Ovary (tissue), 10 donors: ENCODE results near the gene MRPL2. TPM values are rescaled to one million over a fixed set of nuclear protein-coding genes. Genes with fewer than 3 reads are reported as not detected.
A peak's percentile ranks its signal among the peaks of the same experiment; 100 is the strongest.

Source experiments
- DNase-seq, 5 donors: peaks; one replicate each; pipeline ENCODE4 v3.0.0-alpha.2; 2019 to 2020
- H3K27ac ChIP-seq, 2 donors: fragments of 200-600 bp; one replicate each; pipeline versions ENCODE4 v1.5.1 to v1.8.0; 2019 to 2022
- H3K27me3 ChIP-seq: fragments of 200-600 bp; one replicate; pipeline ENCODE4 v1.8.0; 2022
- H3K36me3 ChIP-seq: fragments of 200-600 bp; sonication (generic); one replicate; pipeline ENCODE4 v1.5.1; 2019
- H3K4me1 ChIP-seq: one replicate; pipeline ENCODE4 v1.8.1; 2013; ENCODE audit warnings: mild to moderate bottlenecking, moderate library complexity; ENCODE audit not compliant: insufficient read depth
- H3K4me3 ChIP-seq: fragments of 200-600 bp; sonication (generic); one replicate; pipeline ENCODE4 v1.5.1; 2017
- H3K9me3 ChIP-seq, 2 donors: fragments of 200-600 bp in 1 of 2; sonication (generic) in 1 of 2; one replicate each; pipeline versions ENCODE4 v1.5.1 to v1.8.1; 2013 to 2019; ENCODE audit warnings: mild to moderate bottlenecking in 1 of 2, moderate library complexity in 1 of 2
- CTCF ChIP-seq, 3 donors: fragments of 450-650 bp in 2 of 3; fragments of 200-600 bp in 1 of 3; IDR thresholded peaks; one replicate each; pipeline versions ENCODE4 v1.5.1 to v1.8.0; 2016 to 2022; ENCODE audit warnings: antibody characterized with exemption in 3 of 3, mild to moderate bottlenecking in 1 of 3
- EP300 ChIP-seq: sonication (generic); formaldehyde crosslinking; IDR thresholded peaks from one replicate; pipeline ENCODE4 v1.6.1; 2017; ENCODE audit warnings: antibody characterized with exemption
- POLR2A ChIP-seq: fragments of 450-650 bp; IDR thresholded peaks from one replicate; pipeline ENCODE4 v1.6.1; 2017; ENCODE audit warnings: antibody characterized with exemption, mild to moderate bottlenecking, moderate library complexity
- WGBS, 3 donors: extraction: QIAGEN DNeasy Blood & Tissue Kit in 1 of 3; methylation state at CpG; one replicate each; pipeline versions ENCODE4 v1.1.5 to v1.1.7; 2013 to 2017; 5-methylcytosine and 5-hydroxymethylcytosine counted together
- intact Hi-C, 4 donors: fragments of 100-400 bp; cut with DNase I; formaldehyde crosslinking; loops; one replicate each; pipeline versions ENCODE4 v1.11.0 to v1.15.1; 2022 to 2023
- long read RNA-seq, 3 donors: library from polyadenylated mRNA in 2 of 3; unstranded in 2 of 3; transcript quantifications; one replicate each; pipeline ENCODE4 v2.0.0 and lab custom pipeline, GENCODE V29; 2021 to 2026
- polyA plus RNA-seq, 2 donors: library from polyadenylated mRNA; stranded (reverse); fragments of 200-250 nt in 1 of 2; fragments of 350-450 nt in 1 of 2; fragmentation: Illumina TruSeq in 1 of 2; extraction: RNeasy Lipid Tissue Mini Kit (QIAGEN cat#74804) in 1 of 2; gene quantifications; one replicate each; pipeline ENCODE4 v1.2.3, GENCODE V29; 2013 to 2014
- total RNA-seq, 7 donors: library from RNA; depleted of rRNA in 2 of 7; stranded (reverse); fragments of >200 nt in 2 of 7; fragmentation: NEBNext Ultra II Directional in 3 of 7; extraction: Animal tissue kit (Norgen Biotek cat#: 25700) in 3 of 7; gene quantifications; one replicate each; pipeline versions ENCODE4 v1.1.0 to v1.2.4, GENCODE V29; 2016 to 2023
- donor health status: DM: no; HTN: no; CAD: no; lungs with moderate emphysema.
- donor health status: DM: no; HTN: no; CAD: no.
- donor health status: Bipolar disorder and iron deficiency.
- donor health status: DM: yes; HTN: yes; CAD: no.
- donor health status: DM: no; HTN: no; CAD: no.
- donor health status: DM: yes; HTN: yes; CAD: no.

MRPL2 gene
- 10 to 100 TPM; 11.5 to 56.7 (median 47.3) TPM for total RNA-seq
- polyA plus RNA-seq: 10 to 100 TPM; 37.2 to 55.6 TPM
- long read RNA-seq, donor 1, transcript MRPL2-202 (7 exons, 1,588 nt): major isoform, 8 of 15 reads
- long read RNA-seq, donor 1, partial matches to known transcripts: 0 of 15 reads
- long read RNA-seq, donor 1, other reads (novel, unspliced or antisense): 5 of 15 reads
- long read RNA-seq, donor 2, transcript MRPL2-208 (3 exons, 570 nt): minor isoform, 5 of 46 reads
- long read RNA-seq, donor 2, transcript MRPL2-202 (7 exons, 1,588 nt): major isoform, 10 of 46 reads
- long read RNA-seq, donor 2, transcript MRPL2-203 (2 exons, 689 nt): minor isoform, 5 of 46 reads
- long read RNA-seq, donor 2, partial matches to known transcripts: 21 of 46 reads
- long read RNA-seq, donor 2, other reads (novel, unspliced or antisense): 0 of 46 reads
- long read RNA-seq, donor 3, transcript MRPL2-203 (2 exons, 689 nt): minor isoform, 7 of 27 reads
- long read RNA-seq, donor 3, transcript MRPL2-202 (7 exons, 1,588 nt): major isoform, 10 of 27 reads
- long read RNA-seq, donor 3, partial matches to known transcripts: 3 of 27 reads
- long read RNA-seq, donor 3, other reads (novel, unspliced or antisense): 4 of 27 reads

- H3K4me1 ChIP-seq: peaks cover 10% of the 10 kb centered on the region
- H3K36me3 ChIP-seq: no peaks in the 10 kb centered on the region
- peak within 1 kb of the TSS; percentile 71 to 88 for H3K27ac ChIP-seq
- peak within 1 kb of the TSS; percentile 86 for H3K4me3 ChIP-seq
- intact Hi-C loops: no loop called here
- H3K27me3 ChIP-seq: no peaks in the 10 kb centered on the region
- 0 to 1% (median 1%) methylated on average over 64 of the region's 64 CpGs for WGBS, 3 donors
- DNase-seq: peak; percentile 97 to 99 (median 98)
- H3K9me3 ChIP-seq: no peaks in the 10 kb centered on the region
- TF ChIP-seq CTCF (IDR thresholded peaks at IDR 0.05) (peak in 1 of 3 donors; percentile 16), POLR2A (peak; percentile 88), EP300 (no peak)
Observed at GRCh38 chr6:43059168-43060033, at the start of gene MRPL2, which contains the start of gene KLC4. MRPL2 (minus strand) TSS chr6:43059434; CDS start chr6:43059381, 53 bp downstream. KLC4 (plus strand) TSS chr6:43059631; CDS start chr6:43061336, 1,705 bp downstream.

- Histone ChIP-seq H3K4me1 (no peaks in the 10 kb centered on the region), H3K36me3 (no peaks in the 10 kb centered on the region), H3K27me3 (no peaks in the 10 kb centered on the region), H3K27ac (no peak overlapping the region), H3K4me3 (no peak overlapping the region), H3K9me3 (no peaks in the 10 kb centered on the region)
- intact Hi-C loops: loop anchor here in 1 of 4 donors (5.0 kb wide), 1 partner anchor 765 kb away; no protein-coding TSS in a partner anchor
- no peak for DNase-seq
- no peak for TF ChIP-seq EP300
- TF ChIP-seq CTCF (IDR thresholded peaks at IDR 0.05): no peak
- TF ChIP-seq POLR2A: no peak
- 86 to 88% (median 87%) methylated on average over 12 of the region's 12 CpGs for WGBS, 3 donors
Observed at GRCh38 chr6:43107344-43108062, 48.3 kb upstream of the MRPL2 start.

- intact Hi-C loops: loop anchor here in 1 of 4 donors (5.0 kb wide), 1 partner anchor 767 kb away; no protein-coding TSS in a partner anchor
- Histone ChIP-seq H3K27me3 (no peaks in the 10 kb centered on the region), H3K27ac (no peak overlapping the region), H3K4me1 (peaks cover 1% of the 10 kb centered on the region), H3K9me3 (no peaks in the 10 kb centered on the region), H3K4me3 (no peak overlapping the region), H3K36me3 (no peaks in the 10 kb centered on the region)
- DNase-seq: peak in 1 of 5 donors; percentile 16
- WGBS, 3 donors: 90 to 92% (median 90%) methylated on average over 9 of the region's 9 CpGs
- TF ChIP-seq CTCF (IDR thresholded peaks at IDR 0.05): no peak
- TF ChIP-seq EP300: no peak
- TF ChIP-seq POLR2A: no peak
Observed at GRCh38 chr6:43105538-43106222, 46.4 kb upstream of the MRPL2 start.
